Sigmoid colon (tissue), 7 donors: ENCODE data around the gene ZNF579. TPM values are rescaled to one million over a fixed set of nuclear protein-coding genes. Genes with fewer than 3 reads are reported as not detected.

ENCODE experiments used
- DNase-seq: peaks from one replicate; pipeline ENCODE4 v3.0.0-alpha.2; 2019
- H3K27ac ChIP-seq, 4 donors: fragments of 200-600 bp; sonication (generic); one replicate each; pipeline ENCODE4 v1.5.1; 2016 to 2019; ENCODE audit warnings: mild to moderate bottlenecking in 1 of 4
- H3K27me3 ChIP-seq, 3 donors: fragments of 200-600 bp; sonication (generic); one replicate each; pipeline ENCODE4 v1.5.1; 2019; ENCODE audit warnings: mild to moderate bottlenecking in 1 of 3
- H3K36me3 ChIP-seq, 4 donors: fragments of 200-600 bp; sonication (generic); one replicate each; pipeline ENCODE4 v1.5.1; 2016 to 2019
- H3K4me1 ChIP-seq, 4 donors: fragments of 200-600 bp; sonication (generic); one replicate each; pipeline ENCODE4 v1.5.1; 2017 to 2019
- H3K4me3 ChIP-seq, 4 donors: fragments of 200-600 bp; sonication (generic); one replicate each; pipeline ENCODE4 v1.5.1; 2017 to 2019; ENCODE audit warnings: mild to moderate bottlenecking in 2 of 4, moderate library complexity in 1 of 4
- H3K9me3 ChIP-seq, 4 donors: fragments of 200-600 bp in 3 of 4; sonication (generic) in 3 of 4; one replicate each; pipeline versions ENCODE4 v1.5.1 to v1.6.1; 2013 to 2019
- CTCF ChIP-seq, 4 experiments: fragments of 450-650 bp in 3 of 4; fragments of 200-600 bp in 1 of 4; IDR thresholded peaks; one replicate each; pipeline ENCODE4 v1.5.1; 2016 to 2019; ENCODE audit warnings: antibody characterized with exemption in 4 of 4, mild to moderate bottlenecking in 3 of 4, moderate library complexity in 2 of 4
- EP300 ChIP-seq, 4 donors: sonication (generic); formaldehyde crosslinking; IDR thresholded peaks; one replicate each; pipeline ENCODE4 v1.6.1; 2017; ENCODE audit warnings: antibody characterized with exemption in 4 of 4
- POLR2A ChIP-seq, 2 donors: fragments of 450-650 bp; IDR thresholded peaks; one replicate each; pipeline ENCODE4 v1.6.1; 2016; ENCODE audit warnings: antibody characterized with exemption in 2 of 2, mild to moderate bottlenecking in 2 of 2, moderate library complexity in 2 of 2
- POLR2AphosphoS5 ChIP-seq, 4 donors: sonication (generic); formaldehyde crosslinking; IDR thresholded peaks; one replicate each; pipeline ENCODE4 v1.6.1; 2017; ENCODE audit warnings: antibody characterized with exemption in 4 of 4
- WGBS, 2 donors: extraction: QIAGEN DNeasy Blood & Tissue Kit; methylation state at CpG; one replicate each; pipeline ENCODE4 v1.1.7; 2013; 5-methylcytosine and 5-hydroxymethylcytosine counted together
- intact Hi-C: fragments of 100-400 bp; cut with DNase I; formaldehyde crosslinking; loops from one replicate; pipeline ENCODE4 v1.15.1; 2023
- polyA plus RNA-seq, 3 donors: library from polyadenylated mRNA; stranded (reverse); fragments of 200-250 nt; gene quantifications; one replicate each; pipeline ENCODE4 v1.2.3, GENCODE V29; 2013
- total RNA-seq, 4 donors: library from RNA; depleted of rRNA; stranded (reverse); fragments of >200 nt; gene quantifications; one replicate each; pipeline ENCODE4 v1.1.0, GENCODE V29; 2016
- donor health status: healthy with polysubstance abuse.
- donor health status: Bipolar disorder and iron deficiency.
- donor health status: healthy.

Gene ZNF579
- total and polyA plus RNA-seq, 7 donors, result 0.69 to 4.0 (median 2.0) TPM

GRCh38 chr19:55620410-55621204, 40.0 kb upstream of the ZNF579 start:
- H3K27ac ChIP-seq, result no peak overlapping the region
- 83 to 93% methylated on average over 12 of the region's 12 CpGs for WGBS, 2 donors

GRCh38 chr19:55619286-55619685, 38.6 kb upstream of the ZNF579 start:
- Histone ChIP-seq H3K4me3 (no peak overlapping the region), H3K27ac (peak overlapping the region in 1 of 4 donors; percentile 51), H3K36me3 (peaks cover 17 to 53% (median 35%) of the 10 kb centered on the region in 4 donors), H3K4me1 (peaks cover 0 to 8% (median 7%) of the 10 kb centered on the region in 4 donors), H3K9me3 (no peaks in the 10 kb centered on the region), H3K27me3 (no peaks in the 10 kb centered on the region)
- TF ChIP-seq POLR2A (IDR thresholded peaks at IDR 0.05) (no peak), POLR2AphosphoS5 (IDR thresholded peaks at IDR 0.05) (no peak), EP300 (IDR thresholded peaks at IDR 0.05) (no peak), CTCF (IDR thresholded peaks at IDR 0.05) (no peak)
- DNase-seq, result no peak
- intact Hi-C loops, result no loop called here
- 78 to 84% methylated on average over 3 of the region's 3 CpGs for WGBS, 2 donors

More at GRCh38 chr19:55620410-55621204, 40.0 kb upstream of the ZNF579 start:
- no peak for TF ChIP-seq EP300 (IDR thresholded peaks at IDR 0.05)
- no peak for TF ChIP-seq CTCF (IDR thresholded peaks at IDR 0.05)
- TF ChIP-seq POLR2A (IDR thresholded peaks at IDR 0.05), result no peak
- no peak for TF ChIP-seq POLR2AphosphoS5 (IDR thresholded peaks at IDR 0.05)
- intact Hi-C loops, result no loop called here
- Histone ChIP-seq H3K27me3 (no peaks in the 10 kb centered on the region), H3K9me3 (no peaks in the 10 kb centered on the region), H3K4me3 (no peak overlapping the region), H3K4me1 (peaks cover 0 to 14% (median 13%) of the 10 kb centered on the region in 4 donors), H3K36me3 (peaks cover 11 to 41% (median 24%) of the 10 kb centered on the region in 4 donors)
- DNase-seq, result no peak

GRCh38 chr19:55618426-55618825, 37.8 kb upstream of the ZNF579 start:
- H3K4me3 ChIP-seq, result no peak overlapping the region
- H3K27ac ChIP-seq, result peak overlapping the region in 1 of 4 donors; percentile 51
- H3K9me3 ChIP-seq, result no peaks in the 10 kb centered on the region
- no peak for DNase-seq
- H3K27me3 ChIP-seq, result no peaks in the 10 kb centered on the region
- TF ChIP-seq CTCF (IDR thresholded peaks at IDR 0.05), result no peak
- no peak for TF ChIP-seq POLR2AphosphoS5 (IDR thresholded peaks at IDR 0.05)
- TF ChIP-seq POLR2A (IDR thresholded peaks at IDR 0.05), result no peak
- TF ChIP-seq EP300 (IDR thresholded peaks at IDR 0.05), result no peak
- peaks cover 0 to 2% (median 2%) of the 10 kb centered on the region in 4 donors for H3K4me1 ChIP-seq
- WGBS, 2 donors, result 83 to 91% methylated on average over 7 of the region's 7 CpGs
- intact Hi-C loops, result no loop called here
- H3K36me3 ChIP-seq, result peaks cover 17 to 61% (median 37%) of the 10 kb centered on the region in 4 donors

- no peak for TF ChIP-seq EP300 (IDR thresholded peaks at IDR 0.05)
- no peak for TF ChIP-seq POLR2A (IDR thresholded peaks at IDR 0.05)
- TF ChIP-seq CTCF (IDR thresholded peaks at IDR 0.05), result no peak
- TF ChIP-seq POLR2AphosphoS5 (IDR thresholded peaks at IDR 0.05), result no peak
- H3K27me3 ChIP-seq, result no peaks in the 10 kb centered on the region
- no peaks in the 10 kb centered on the region for H3K4me1 ChIP-seq
- WGBS, 2 donors, result 91 to 93% methylated on average over 8 of the region's 8 CpGs
- H3K36me3 ChIP-seq, result peaks cover 17 to 61% (median 37%) of the 10 kb centered on the region in 4 donors
- no peak overlapping the region for H3K4me3 ChIP-seq
- no peaks in the 10 kb centered on the region for H3K9me3 ChIP-seq
- no peak for DNase-seq
- H3K27ac ChIP-seq, result no peak overlapping the region
- intact Hi-C loops, result no loop called here
These were observed 36.8 kb upstream of the ZNF579 start for GRCh38 chr19:55617426-55617825.
